ENCODE measurements around the gene LRIG2.

The LRIG2 gene

DNA sequence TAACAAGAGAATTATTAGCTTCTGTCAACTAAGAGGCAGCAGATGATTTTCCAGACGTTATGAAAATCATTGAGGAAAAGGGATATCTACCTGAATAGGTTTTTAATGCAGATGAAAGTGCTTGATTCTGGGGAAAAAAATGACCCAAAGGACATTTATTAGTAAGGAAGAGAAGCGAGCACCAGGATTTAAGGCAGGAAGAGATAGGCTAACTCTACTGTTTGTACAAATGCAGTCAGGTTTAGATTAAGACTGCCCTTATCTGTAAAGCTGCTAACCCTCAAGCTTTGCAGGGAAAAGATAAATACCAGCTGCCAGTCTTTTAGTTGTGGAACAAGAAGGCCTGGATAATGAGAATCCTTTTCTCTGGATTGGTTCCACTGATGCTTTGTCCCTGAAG lies 33.0 kb upstream of the LRIG2 start:
- H2AFZ ChIP-seq (ENCODE audit: low read depth, low read length) = no peak overlapping the region
- no peaks in the 10 kb centered on the region for H3K36me3 ChIP-seq (replicated peaks; ENCODE audit: low read depth, low read length)
- TF ChIP-seq, protein P1, sequence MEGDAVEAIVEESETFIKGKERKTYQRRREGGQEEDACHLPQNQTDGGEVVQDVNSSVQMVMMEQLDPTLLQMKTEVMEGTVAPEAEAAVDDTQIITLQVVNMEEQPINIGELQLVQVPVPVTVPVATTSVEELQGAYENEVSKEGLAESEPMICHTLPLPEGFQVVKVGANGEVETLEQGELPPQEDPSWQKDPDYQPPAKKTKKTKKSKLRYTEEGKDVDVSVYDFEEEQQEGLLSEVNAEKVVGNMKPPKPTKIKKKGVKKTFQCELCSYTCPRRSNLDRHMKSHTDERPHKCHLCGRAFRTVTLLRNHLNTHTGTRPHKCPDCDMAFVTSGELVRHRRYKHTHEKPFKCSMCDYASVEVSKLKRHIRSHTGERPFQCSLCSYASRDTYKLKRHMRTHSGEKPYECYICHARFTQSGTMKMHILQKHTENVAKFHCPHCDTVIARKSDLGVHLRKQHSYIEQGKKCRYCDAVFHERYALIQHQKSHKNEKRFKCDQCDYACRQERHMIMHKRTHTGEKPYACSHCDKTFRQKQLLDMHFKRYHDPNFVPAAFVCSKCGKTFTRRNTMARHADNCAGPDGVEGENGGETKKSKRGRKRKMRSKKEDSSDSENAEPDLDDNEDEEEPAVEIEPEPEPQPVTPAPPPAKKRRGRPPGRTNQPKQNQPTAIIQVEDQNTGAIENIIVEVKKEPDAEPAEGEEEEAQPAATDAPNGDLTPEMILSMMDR (IDR thresholded peaks at IDR 0.05; ENCODE audit: low read depth, low read length) = no peak
- TF ChIP-seq EZH2phosphoT487 (IDR thresholded peaks at IDR 0.05; ENCODE audit: low read depth) = no peak
- H3K4me2 ChIP-seq (ENCODE audit: low read length) = peak overlapping the region; percentile 98; the same call in 1 of the 2 replicates
- H3K27me3 ChIP-seq (ENCODE audit: low read depth, low read length) = no peaks in the 10 kb centered on the region
- no peak overlapping the region for H3K9ac ChIP-seq (ENCODE audit: low read length)
- peaks cover 4% of the 10 kb centered on the region; the same call in 1 of the 2 replicates for H3K79me2 ChIP-seq (ENCODE audit: low read length)
- peak overlapping the region; percentile 99; the same call in 1 of the 2 replicates for H3K27ac ChIP-seq (ENCODE audit: low read length)
- no peaks in the 10 kb centered on the region for H4K20me1 ChIP-seq (ENCODE audit: insufficient read depth, low read length)
- no peak overlapping the region for H3K4me3 ChIP-seq (ENCODE audit: low read length)
- H3K4me1 ChIP-seq (ENCODE audit: low read length) = peaks cover 65% of the 10 kb centered on the region
- H3K9me3 ChIP-seq (ENCODE audit: insufficient read depth, low read length) = no peaks in the 10 kb centered on the region

DNA sequence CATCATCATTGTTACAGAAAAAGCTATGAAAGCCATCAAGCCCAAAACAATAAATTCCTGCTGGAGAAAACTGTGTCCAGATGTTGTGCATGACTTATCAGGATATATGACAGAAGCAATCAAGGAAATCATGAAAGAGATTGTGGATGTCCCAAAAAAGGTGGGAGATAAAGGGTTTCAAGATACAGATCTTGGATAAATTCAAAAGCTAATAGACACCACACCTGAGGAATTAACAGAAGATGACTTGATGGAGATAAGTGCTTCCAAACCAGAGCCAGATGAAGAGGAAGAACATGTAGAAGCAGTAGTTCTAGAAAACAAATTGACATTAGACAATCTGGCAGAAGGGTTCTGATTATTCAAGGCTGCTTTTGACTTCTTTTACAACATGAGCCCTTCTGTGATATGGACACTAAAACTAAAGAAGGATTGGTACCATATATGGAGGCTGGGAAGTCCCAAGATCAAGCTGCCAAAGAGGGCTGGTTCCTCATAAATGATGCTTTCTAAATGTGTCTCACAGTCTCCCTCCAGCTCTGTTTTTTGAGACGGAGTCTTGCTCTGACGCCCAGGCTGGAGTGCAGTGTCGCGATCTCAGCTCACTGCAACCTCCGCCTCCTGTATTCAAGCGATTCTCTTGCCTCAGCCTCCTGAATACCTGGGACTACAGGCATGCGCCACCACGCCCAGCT lies 32.1 kb upstream of the LRIG2 start:
- Histone ChIP-seq H2AFZ (ENCODE audit: low read depth, low read length) (0 out of 2 replicates have a peak overlapping the region, but pooled peaks have one; percentile 12), H3K27ac (ENCODE audit: low read length) (peak overlapping the region; percentile 99)

DNA sequence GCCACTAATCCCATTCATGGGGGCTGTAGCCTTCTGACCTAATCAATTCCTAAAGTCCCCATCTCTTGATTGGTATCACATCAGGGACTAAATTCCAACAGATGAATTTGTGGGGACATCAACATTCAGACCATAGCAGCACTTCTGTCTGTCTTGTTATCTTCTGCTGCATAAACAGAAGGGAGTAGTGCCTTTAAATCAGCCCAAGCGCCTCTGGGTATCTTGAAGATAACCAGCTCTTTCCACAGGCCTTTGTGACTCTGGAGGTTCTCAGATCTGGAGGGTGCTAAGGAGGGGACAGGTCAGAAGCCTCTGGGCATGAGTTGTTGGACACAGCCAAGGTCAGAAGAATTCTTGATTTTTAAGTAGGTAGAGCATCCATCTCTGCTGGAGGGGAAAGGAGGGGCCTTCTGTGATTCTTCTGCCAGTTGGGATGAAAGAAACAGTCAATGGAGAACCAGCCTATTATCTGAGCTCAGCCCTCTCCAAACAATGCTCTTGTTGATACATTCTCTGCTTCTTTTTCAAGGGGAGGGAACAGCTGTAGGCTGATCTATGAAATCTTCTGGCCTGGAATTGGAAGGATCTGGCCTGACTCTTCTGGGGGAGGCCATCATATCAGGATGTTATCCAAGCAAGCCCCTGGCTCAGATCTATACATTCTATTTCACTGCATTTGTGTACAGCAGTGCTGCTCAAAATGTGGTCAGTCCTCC lies 31.3 kb upstream of the LRIG2 start:
- H3K9ac ChIP-seq (ENCODE audit: low read length) = peak overlapping the region; percentile 89
- H3K27ac ChIP-seq (ENCODE audit: low read length) = peak overlapping the region; percentile 99
- H4K20me1 ChIP-seq (ENCODE audit: insufficient read depth, low read length) = no peaks in the 10 kb centered on the region
- peaks cover 58% of the 10 kb centered on the region for H3K4me1 ChIP-seq (ENCODE audit: low read length)
- H3K4me3 ChIP-seq (ENCODE audit: low read length) = peak overlapping the region; percentile 73
- no peaks in the 10 kb centered on the region for H3K9me3 ChIP-seq (ENCODE audit: insufficient read depth, low read length)
- H3K79me2 ChIP-seq (ENCODE audit: low read length) = peaks cover 4% of the 10 kb centered on the region; the same call in 1 of the 2 replicates
- no peaks in the 10 kb centered on the region for H3K36me3 ChIP-seq (replicated peaks; ENCODE audit: low read depth, low read length)
- no peaks in the 10 kb centered on the region for H3K27me3 ChIP-seq (ENCODE audit: low read depth, low read length)
- peak overlapping the region; percentile 98 for H3K4me2 ChIP-seq (ENCODE audit: low read length)
- TF ChIP-seq, protein P1 (IDR thresholded peaks at IDR 0.05; ENCODE audit: low read depth, low read length) = no peak
- no peak for TF ChIP-seq EZH2phosphoT487 (IDR thresholded peaks at IDR 0.05; ENCODE audit: low read depth)
- H2AFZ ChIP-seq (ENCODE audit: low read depth, low read length) = 0 out of 2 replicates have a peak overlapping the region, but pooled peaks have one; percentile 12

More for the DNA sequence above, 32.1 kb upstream of the LRIG2 start:
- peaks cover 4% of the 10 kb centered on the region; the same call in 1 of the 2 replicates for H3K79me2 ChIP-seq (ENCODE audit: low read length)
- H3K9ac ChIP-seq (ENCODE audit: low read length) = peak overlapping the region; percentile 89
- peak overlapping the region; percentile 98 for H3K4me2 ChIP-seq (ENCODE audit: low read length)
- no peaks in the 10 kb centered on the region for H3K27me3 ChIP-seq (ENCODE audit: low read depth, low read length)
- peak overlapping the region; percentile 73 for H3K4me3 ChIP-seq (ENCODE audit: low read length)
- no peaks in the 10 kb centered on the region for H4K20me1 ChIP-seq (ENCODE audit: insufficient read depth, low read length)
- TF ChIP-seq EZH2phosphoT487 (IDR thresholded peaks at IDR 0.05; ENCODE audit: low read depth) = no peak
- TF ChIP-seq, protein P1 (IDR thresholded peaks at IDR 0.05; ENCODE audit: low read depth, low read length) = no peak
- peaks cover 61% of the 10 kb centered on the region for H3K4me1 ChIP-seq (ENCODE audit: low read length)
- H3K9me3 ChIP-seq (ENCODE audit: insufficient read depth, low read length) = no peaks in the 10 kb centered on the region
- H3K36me3 ChIP-seq (replicated peaks; ENCODE audit: low read depth, low read length) = no peaks in the 10 kb centered on the region
